Measurements from ENCODE around the gene ARX.

DNA sequence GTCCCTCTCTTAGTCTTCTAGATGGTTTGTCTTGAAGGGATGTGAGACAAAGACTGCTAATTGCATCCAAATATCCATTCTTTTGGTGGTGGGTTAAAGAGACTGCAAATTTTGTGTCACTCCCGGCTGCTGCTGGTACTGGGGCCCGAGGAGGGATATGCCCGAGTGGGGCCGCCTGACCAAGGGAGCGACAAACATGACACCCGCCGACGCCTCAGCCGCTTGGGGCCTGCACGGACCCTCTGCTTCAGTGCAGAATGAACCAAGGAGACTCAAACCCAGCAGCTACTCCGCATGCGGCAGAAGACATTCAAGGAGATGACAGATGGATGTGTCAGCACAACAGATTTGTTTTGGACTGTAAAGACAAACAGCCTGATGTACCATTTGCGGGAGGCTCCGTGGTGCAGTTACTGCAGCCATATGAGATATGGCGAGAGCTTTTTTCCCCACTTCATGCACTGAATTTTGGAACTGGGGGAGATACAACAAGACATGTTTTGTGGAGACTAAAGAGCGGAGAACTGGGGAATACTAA lies 13.6 kb upstream of the ARX start:
- no peak for TF ChIP-seq EZH2 (IDR thresholded peaks at IDR 0.05; ENCODE audit: insufficient read depth, low read length)
- TF ChIP-seq CTCF (IDR thresholded peaks at IDR 0.05; ENCODE audit: insufficient read depth, low read depth, low read length) = no peak
